ENCODE data around the gene PTP4A1. TPM values are rescaled to one million over a fixed set of nuclear protein-coding genes. Genes with fewer than 3 reads are reported as not detected.

The PTP4A1 gene
- polyA plus RNA-seq, 1 donor from 2014 or later = 57.6 TPM

- H2AFZ ChIP-seq (ENCODE audit: low read depth, low read length) = no peak overlapping the region
- no peak overlapping the region for H3K27ac ChIP-seq (ENCODE audit: low read length)
- H3K4me3 ChIP-seq (ENCODE audit: low read length) = no peak overlapping the region
- H3K9me2 ChIP-seq (ENCODE audit: insufficient read depth, low read length) = no peaks in the 10 kb centered on the region
- H3F3A ChIP-seq (ENCODE audit: insufficient read depth, low read length, poor library complexity, severe bottlenecking) = no peaks in the 10 kb centered on the region
- H3K27me3 ChIP-seq (ENCODE audit: insufficient read depth, low read depth, low read length) = no peaks in the 10 kb centered on the region
- TF ChIP-seq EP300 (conservative IDR thresholded peaks at IDR 0.05; ENCODE audit: poor library complexity, severe bottlenecking) (no peak), REST (IDR thresholded peaks at IDR 0.05; ENCODE audit: borderline replicate concordance) (no peak), POLR2AphosphoS5 (IDR thresholded peaks at IDR 0.05) (no peak), SMC3 (conservative IDR thresholded peaks at IDR 0.05; ENCODE audit: poor library complexity) (no peak), RAD21 (conservative IDR thresholded peaks at IDR 0.05) (no peak), CTCF (IDR thresholded peaks at IDR 0.05; ENCODE audit: poor library complexity, severe bottlenecking) (no peak), MXI1 (conservative IDR thresholded peaks at IDR 0.05; ENCODE audit: poor library complexity, severe bottlenecking) (no peak), EZH2 (IDR thresholded peaks at IDR 0.05; ENCODE audit: borderline replicate concordance, insufficient read depth, low read length, poor library complexity, severe bottlenecking) (no peak), TAF1 (IDR thresholded peaks at IDR 0.05; ENCODE audit: low read depth) (no peak)
- H3K9ac ChIP-seq (ENCODE audit: low read length) = no peak overlapping the region
- no peaks in the 10 kb centered on the region for H4K20me1 ChIP-seq (ENCODE audit: insufficient read depth)
- H3K4me2 ChIP-seq (ENCODE audit: low read length) = no peak overlapping the region
- no peaks in the 10 kb centered on the region for H3K36me3 ChIP-seq (ENCODE audit: insufficient read depth, low read length)
- H3K79me2 ChIP-seq (replicated peaks; ENCODE audit: insufficient read depth, low read length) = no peaks in the 10 kb centered on the region
- H3K9me3 ChIP-seq (ENCODE audit: low read length) = no peaks in the 10 kb centered on the region
These were observed 42.1 kb upstream of the PTP4A1 start for GRCh38 chr6:63530182-63530581.

GRCh38 chr6:63530991-63531390 lies 41.3 kb upstream of the PTP4A1 start:
- Histone ChIP-seq H3K27ac (ENCODE audit: low read length) (no peak overlapping the region), H3K4me3 (ENCODE audit: low read length) (no peak overlapping the region), H4K20me1 (ENCODE audit: insufficient read depth) (no peaks in the 10 kb centered on the region), H3K9me2 (ENCODE audit: insufficient read depth, low read length) (no peaks in the 10 kb centered on the region), H3K9me3 (ENCODE audit: low read length) (no peaks in the 10 kb centered on the region), H3K36me3 (ENCODE audit: insufficient read depth, low read length) (no peaks in the 10 kb centered on the region), H3K27me3 (ENCODE audit: insufficient read depth, low read depth, low read length) (no peaks in the 10 kb centered on the region), H2AFZ (ENCODE audit: low read depth, low read length) (no peak overlapping the region), H3K79me2 (replicated peaks; ENCODE audit: insufficient read depth, low read length) (no peaks in the 10 kb centered on the region), H3K4me2 (ENCODE audit: low read length) (no peak overlapping the region), H3K9ac (ENCODE audit: low read length) (no peak overlapping the region), H3F3A (ENCODE audit: insufficient read depth, low read length, poor library complexity, severe bottlenecking) (no peaks in the 10 kb centered on the region)
- no peak for TF ChIP-seq POLR2AphosphoS5 (IDR thresholded peaks at IDR 0.05)
- TF ChIP-seq REST (IDR thresholded peaks at IDR 0.05; ENCODE audit: borderline replicate concordance) = no peak
- TF ChIP-seq MXI1 (conservative IDR thresholded peaks at IDR 0.05; ENCODE audit: poor library complexity, severe bottlenecking) = no peak
- no peak for TF ChIP-seq EP300 (conservative IDR thresholded peaks at IDR 0.05; ENCODE audit: poor library complexity, severe bottlenecking)
- no peak for TF ChIP-seq RAD21 (conservative IDR thresholded peaks at IDR 0.05)
- TF ChIP-seq CTCF (IDR thresholded peaks at IDR 0.05; ENCODE audit: poor library complexity, severe bottlenecking) = no peak
- no peak for TF ChIP-seq TAF1 (IDR thresholded peaks at IDR 0.05; ENCODE audit: low read depth)
- TF ChIP-seq EZH2 (IDR thresholded peaks at IDR 0.05; ENCODE audit: borderline replicate concordance, insufficient read depth, low read length, poor library complexity, severe bottlenecking) = no peak

Measured in neural cell (in vitro differentiated cells).